A673 (cell line): Measurements from ENCODE around the gene RABGAP1L. TPM values are rescaled to one million over a fixed set of nuclear protein-coding genes. Genes with fewer than 3 reads are reported as not detected.

Source experiments
- BruUV-seq: library from RNA; stranded (reverse); fragments of 400-500 nt; replicated peaks from 2 replicates; lab custom pipeline; 2021; lab: Mats Ljungman, UMichigan
- CTCF ChIA-PET: fragments of 300-600 bp; sonication (Branson Sonifier 250); formaldehyde crosslinking; loops from one replicate; lab custom pipeline; 2022; ENCODE audit warnings: antibody characterized with exemption; lab: Charles Lee
- POLR2A ChIA-PET: fragments of 300-600 bp; sonication (Branson Sonifier 250); formaldehyde crosslinking; loops from one replicate; lab custom pipeline; 2022; ENCODE audit warnings: antibody characterized with exemption; ENCODE audit not compliant: low non-redundant PET; lab: Charles Lee
- DNase-seq: peaks from one replicate; pipeline ENCODE4 v3.0.0-alpha.2; 2015; ENCODE audit warnings: low spot score
- H3K27ac ChIP-seq: fragments of 200-600 bp; sonication (generic); 2 replicates; pipeline ENCODE4 v1.5.1; 2016; ENCODE audit warnings: mixed run types, low read depth, mild to moderate bottlenecking, mixed read lengths, antibody characterized with exemption, low read length; ENCODE audit not compliant: poor library complexity, severe bottlenecking
- H3K27me3 ChIP-seq: fragments of 200-600 bp; sonication (generic); replicated peaks from 2 replicates; pipeline ENCODE4 v1.6.1; 2017; ENCODE audit warnings: mixed run types, low read depth, mild to moderate bottlenecking, mixed read lengths, antibody characterized with exemption, low read length; ENCODE audit not compliant: insufficient read depth, poor library complexity
- H3K36me3 ChIP-seq: fragments of 200-600 bp; sonication (generic); 2 replicates; pipeline ENCODE4 v1.6.1; 2016; ENCODE audit warnings: mixed run types, mild to moderate bottlenecking, mixed read lengths, antibody characterized with exemption, low read length; ENCODE audit not compliant: insufficient read depth, poor library complexity, severe bottlenecking
- H3K4me1 ChIP-seq: fragments of 200-600 bp; sonication (generic); 2 replicates; pipeline ENCODE4 v1.6.1; 2017; ENCODE audit warnings: mixed run types, mild to moderate bottlenecking, mixed read lengths, antibody characterized with exemption, low read length; ENCODE audit not compliant: insufficient read depth, poor library complexity, severe bottlenecking
- H3K4me3 ChIP-seq: fragments of 200-600 bp; sonication (generic); 2 replicates; pipeline ENCODE4 v1.5.1; 2016; ENCODE audit warnings: low read depth, mixed run types, mild to moderate bottlenecking, mixed read lengths, low read length; ENCODE audit not compliant: poor library complexity, severe bottlenecking
- H3K9me3 ChIP-seq: fragments of 200-600 bp; sonication (generic); 2 replicates; pipeline ENCODE4 v1.6.1; 2016; ENCODE audit warnings: mixed run types, low read depth, mild to moderate bottlenecking, mixed read lengths, antibody characterized with exemption, low read length; ENCODE audit not compliant: poor library complexity, severe bottlenecking
- EZH2 ChIP-seq: fragments of 200-600 bp; sonication (generic); IDR thresholded peaks from 2 replicates; pipeline ENCODE4 v1.6.1; 2017; ENCODE audit warnings: borderline replicate concordance, low read depth, mild to moderate bottlenecking, mixed read lengths, antibody characterized with exemption, low read length; ENCODE audit not compliant: poor library complexity, severe bottlenecking
- intact Hi-C: fragments of 100-400 bp; cut with micrococcal nuclease; formaldehyde crosslinking; loops from one replicate; pipeline ENCODE4 v1.10.0; 2022; ENCODE audit not compliant: unreplicated experiment
- total RNA-seq: library from RNA; stranded (reverse); gene quantifications from 2 replicates; pipeline ENCODE4 v1.2.3, GENCODE V29; 2021
- TF ChIP-seq, protein P1 (sequence below): fragments of 300-800, 200-600 bp; sonication (generic); conservative IDR thresholded peaks from 2 replicates; pipeline ENCODE4 v1.5.1; 2017; ENCODE audit warnings: low read depth, mild to moderate bottlenecking, antibody characterized with exemption, low read length, moderate library complexity, mixed read lengths

The RABGAP1L gene
- total RNA-seq, 1 experiment from 2014 or later: 19.3 TPM

DNA sequence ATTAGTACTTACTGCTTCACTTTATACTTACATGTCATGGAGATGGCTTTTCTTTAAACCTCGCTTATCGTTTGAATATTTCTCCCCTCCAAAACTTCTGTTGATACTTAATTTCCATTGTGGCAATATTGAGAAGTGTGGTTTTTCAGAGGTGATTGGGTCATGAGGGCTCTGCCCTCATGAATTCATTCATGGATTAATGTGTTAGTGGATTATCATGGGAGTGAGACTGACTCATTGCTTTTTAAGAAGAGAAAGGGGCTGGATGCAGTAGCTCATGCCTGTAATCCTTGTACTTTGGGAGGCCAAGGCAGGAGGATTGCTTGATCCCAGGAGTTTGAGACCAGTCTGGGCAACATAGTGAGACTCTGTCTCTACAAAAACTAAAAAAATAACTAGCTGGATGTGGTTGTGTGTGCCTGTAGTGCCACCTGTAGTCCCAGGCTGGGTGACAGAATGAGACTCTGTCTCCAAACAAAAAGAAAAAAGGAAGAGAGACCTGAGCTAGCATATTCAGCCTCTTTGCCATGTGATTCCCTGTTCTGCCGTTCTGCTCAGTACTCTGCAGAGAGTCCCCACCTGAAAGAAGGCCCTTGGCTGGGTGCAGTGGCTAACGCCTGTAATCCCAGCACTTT is 30.2 kb downstream of the RABGAP1L start:
- Histone ChIP-seq H3K4me3 (no peak overlapping the region), H3K36me3 (peaks cover 3% of the 10 kb centered on the region), H3K27me3 (no peaks in the 10 kb centered on the region), H3K4me1 (peaks cover 22% of the 10 kb centered on the region), H3K27ac (no peak overlapping the region), H3K9me3 (peaks cover 8% of the 10 kb centered on the region)
- intact Hi-C loops: no loop called here
- CTCF ChIA-PET: no interaction called here
- no TSS peak for BruUV-seq
- no peak for DNase-seq
- POLR2A ChIA-PET: no interaction called here
- TF ChIP-seq, protein P1, sequence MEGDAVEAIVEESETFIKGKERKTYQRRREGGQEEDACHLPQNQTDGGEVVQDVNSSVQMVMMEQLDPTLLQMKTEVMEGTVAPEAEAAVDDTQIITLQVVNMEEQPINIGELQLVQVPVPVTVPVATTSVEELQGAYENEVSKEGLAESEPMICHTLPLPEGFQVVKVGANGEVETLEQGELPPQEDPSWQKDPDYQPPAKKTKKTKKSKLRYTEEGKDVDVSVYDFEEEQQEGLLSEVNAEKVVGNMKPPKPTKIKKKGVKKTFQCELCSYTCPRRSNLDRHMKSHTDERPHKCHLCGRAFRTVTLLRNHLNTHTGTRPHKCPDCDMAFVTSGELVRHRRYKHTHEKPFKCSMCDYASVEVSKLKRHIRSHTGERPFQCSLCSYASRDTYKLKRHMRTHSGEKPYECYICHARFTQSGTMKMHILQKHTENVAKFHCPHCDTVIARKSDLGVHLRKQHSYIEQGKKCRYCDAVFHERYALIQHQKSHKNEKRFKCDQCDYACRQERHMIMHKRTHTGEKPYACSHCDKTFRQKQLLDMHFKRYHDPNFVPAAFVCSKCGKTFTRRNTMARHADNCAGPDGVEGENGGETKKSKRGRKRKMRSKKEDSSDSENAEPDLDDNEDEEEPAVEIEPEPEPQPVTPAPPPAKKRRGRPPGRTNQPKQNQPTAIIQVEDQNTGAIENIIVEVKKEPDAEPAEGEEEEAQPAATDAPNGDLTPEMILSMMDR: no peak
- no peak for TF ChIP-seq EZH2

DNA sequence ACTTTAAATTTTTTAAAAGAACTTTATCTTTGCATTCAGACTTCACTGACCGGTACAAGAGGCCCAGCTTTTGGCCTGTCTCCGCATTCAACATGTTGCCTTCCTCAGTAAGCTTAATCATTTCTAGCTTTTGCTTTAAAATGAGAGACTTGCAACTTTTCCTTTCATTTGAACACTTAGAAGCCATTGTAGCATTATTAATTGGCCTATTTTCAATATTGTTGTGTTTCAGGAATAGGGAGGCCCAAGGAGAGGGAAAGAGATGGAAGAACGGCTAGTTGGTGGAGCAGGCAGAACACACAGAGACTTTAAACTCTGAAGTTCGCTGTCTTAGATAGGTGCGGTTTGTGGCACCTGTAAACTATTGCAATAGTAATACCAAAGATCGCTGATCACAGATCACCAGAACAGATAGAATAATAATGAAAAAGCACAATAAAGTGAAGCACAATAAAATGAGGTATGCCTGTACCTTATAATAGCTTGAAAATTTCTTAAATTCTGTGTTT is 31.4 kb downstream of the RABGAP1L start:
- peak overlapping the region; percentile 3 for H3K27ac ChIP-seq
- POLR2A ChIA-PET: no interaction called here
- H3K4me3 ChIP-seq: no peak overlapping the region

DNA sequence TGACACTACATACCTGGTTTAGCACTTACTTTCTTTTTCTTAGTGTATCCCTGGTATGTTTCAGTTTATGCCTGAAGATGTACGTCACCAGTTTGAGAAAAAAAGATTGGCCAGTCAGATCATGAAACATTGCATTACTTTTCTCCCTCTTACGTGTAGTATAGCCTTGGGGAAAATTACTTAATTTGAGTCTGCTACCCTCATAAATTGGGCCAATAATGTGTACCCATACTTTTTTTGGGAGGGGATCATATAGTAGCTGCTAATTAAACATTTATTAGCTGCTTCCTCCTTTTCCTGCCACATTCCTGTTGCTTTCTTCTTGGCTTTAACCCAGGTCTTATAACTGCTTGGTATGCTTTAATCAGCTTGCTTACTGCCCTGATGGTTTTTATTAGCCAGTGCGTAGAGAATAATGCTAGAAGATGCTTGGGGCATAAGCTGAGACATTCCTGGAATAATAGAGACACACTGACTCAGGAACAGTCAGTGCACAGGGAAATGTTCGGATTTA is 32.1 kb downstream of the RABGAP1L start:
- H3K27ac ChIP-seq: peak overlapping the region; percentile 3
- peaks cover 22% of the 10 kb centered on the region for H3K4me1 ChIP-seq
- peaks cover 8% of the 10 kb centered on the region for H3K9me3 ChIP-seq
- peaks cover 3% of the 10 kb centered on the region for H3K36me3 ChIP-seq
- H3K27me3 ChIP-seq: no peaks in the 10 kb centered on the region
- CTCF ChIA-PET: interaction anchor here (0.6 kb wide), 1 partner anchor 71 kb away, joined by 3 read pairs; no protein-coding TSS in a partner anchor
- POLR2A ChIA-PET: no interaction called here
- no TSS peak for BruUV-seq
- H3K4me3 ChIP-seq: no peak overlapping the region
- intact Hi-C loops: no loop called here
- TF ChIP-seq, protein P1: no peak
- no peak for TF ChIP-seq EZH2
- peak; percentile 84 for DNase-seq

More for the DNA sequence above, 31.4 kb downstream of the RABGAP1L start:
- no TSS peak for BruUV-seq
- peaks cover 22% of the 10 kb centered on the region for H3K4me1 ChIP-seq
- H3K9me3 ChIP-seq: peaks cover 8% of the 10 kb centered on the region
- CTCF ChIA-PET: interaction anchor here (0.6 kb wide), 1 partner anchor 72 kb away, joined by 3 read pairs; no protein-coding TSS in a partner anchor
- no peaks in the 10 kb centered on the region for H3K27me3 ChIP-seq
- no peak for TF ChIP-seq EZH2
- TF ChIP-seq, protein P1: no peak
- DNase-seq: no peak
- peaks cover 3% of the 10 kb centered on the region for H3K36me3 ChIP-seq
- intact Hi-C loops: no loop called here
